ENCODE data around the gene AGPAT4.

GRCh38 chr6:161292650-161293281 is 18.9 kb upstream of the AGPAT4 start:
- TF ChIP-seq POLR2A (IDR thresholded peaks at IDR 0.05; ENCODE audit: low read depth, low read length): no peak
- no peak for TF ChIP-seq CTCF (conservative IDR thresholded peaks at IDR 0.05; ENCODE audit: low read depth, low read length)
- TF ChIP-seq MAZ (IDR thresholded peaks at IDR 0.05; ENCODE audit: borderline replicate concordance, low read depth, low read length): no peak
- no peak for TF ChIP-seq RAD21 (IDR thresholded peaks at IDR 0.05; ENCODE audit: low read length)
- TF ChIP-seq CHD1 (IDR thresholded peaks at IDR 0.05; ENCODE audit: low read depth, low read length): no peak
- no peak for TF ChIP-seq RFX5 (IDR thresholded peaks at IDR 0.05; ENCODE audit: low read depth, low read length)
- no peak for TF ChIP-seq USF2 (IDR thresholded peaks at IDR 0.05; ENCODE audit: low read depth, low read length)
- no peak for TF ChIP-seq ELK1 (IDR thresholded peaks at IDR 0.05; ENCODE audit: borderline replicate concordance, low read depth, low read length)
- TF ChIP-seq FOS (IDR thresholded peaks at IDR 0.05; ENCODE audit: low read depth, low read length): no peak
- TF ChIP-seq SMC3 (IDR thresholded peaks at IDR 0.05; ENCODE audit: low read depth, low read length): no peak
- TF ChIP-seq RCOR1 (IDR thresholded peaks at IDR 0.05; ENCODE audit: insufficient replicate concordance, low read length): no peak
- no peak for TF ChIP-seq CEBPB (IDR thresholded peaks at IDR 0.05; ENCODE audit: low read depth, low read length)
- no peak for TF ChIP-seq MXI1 (IDR thresholded peaks at IDR 0.05; ENCODE audit: borderline replicate concordance, low read depth, low read length)
